Aorta (tissue), 5 donors: ENCODE results near the gene DAGLA. TPM values are rescaled to one million over a fixed set of nuclear protein-coding genes. Genes with fewer than 3 reads are reported as not detected.
"Not testable (repeated sequence)": the region's sequence is repeated elsewhere in the genome, so short reads cannot be mapped to it uniquely, and the experiment has no call there.

ENCODE experiments used
- ATAC-seq: fragments of 200-7000 bp; cut with Tn5 transposase; one replicate; pipeline ENCODE4 v1.9.1; 2022; ENCODE audit warnings: moderate library complexity; ENCODE audit not compliant: low FRiP score
- DNase-seq, 2 donors: peaks; one replicate each; pipeline ENCODE4 v3.0.0-alpha.2; 2020
- H3K27ac ChIP-seq, 2 donors: one replicate each; pipeline ENCODE4 v1.5.1; 2013; ENCODE audit warnings: low read length in 2 of 2, mild to moderate bottlenecking in 2 of 2, moderate library complexity in 2 of 2, control low read depth in 1 of 2, inconsistent platforms in 1 of 2, low read depth in 1 of 2
- H3K27me3 ChIP-seq, 2 donors: one replicate each; pipeline ENCODE4 v1.6.1; 2013; ENCODE audit warnings: control low read depth in 1 of 2, low read length in 1 of 2, mild to moderate bottlenecking in 1 of 2, moderate library complexity in 1 of 2; ENCODE audit not compliant: insufficient read depth in 2 of 2, control insufficient read depth in 1 of 2
- H3K36me3 ChIP-seq, 2 donors: one replicate each; pipeline ENCODE4 v1.6.1; 2013; ENCODE audit warnings: control low read depth in 1 of 2, low read length in 1 of 2, mild to moderate bottlenecking in 1 of 2; ENCODE audit not compliant: insufficient read depth in 2 of 2, control insufficient read depth in 1 of 2
- H3K4me1 ChIP-seq, 2 donors: one replicate each; pipeline ENCODE4 v1.6.1; 2013; ENCODE audit warnings: low read length in 2 of 2, control low read depth in 1 of 2, mild to moderate bottlenecking in 1 of 2, moderate library complexity in 1 of 2; ENCODE audit not compliant: insufficient read depth in 2 of 2, control insufficient read depth in 1 of 2
- H3K4me3 ChIP-seq, 2 donors: one replicate each; pipeline ENCODE4 v1.5.1; 2013; ENCODE audit warnings: low read length in 2 of 2, control low read depth in 1 of 2, mild to moderate bottlenecking in 1 of 2
- H3K9me3 ChIP-seq: one replicate; pipeline ENCODE4 v1.6.1; 2013; ENCODE audit warnings: mild to moderate bottlenecking, low read length; ENCODE audit not compliant: control insufficient read depth
- WGBS, 2 donors: extraction: QIAGEN DNeasy Blood & Tissue Kit; methylation state at CpG; one replicate each; pipeline ENCODE4 v1.1.7; 2013; 5-methylcytosine and 5-hydroxymethylcytosine counted together
- intact Hi-C, 2 donors: fragments of 100-400 bp; cut with DNase I; formaldehyde crosslinking; loops; one replicate each; pipeline versions ENCODE4 v1.14.2 to v1.15.0; 2022
- polyA plus RNA-seq, 2 donors: library from polyadenylated mRNA; stranded (reverse); fragments of 200-250 nt; gene quantifications; one replicate each; pipeline ENCODE4 v1.2.3, GENCODE V29; 2013
- total RNA-seq, 2 donors: library from RNA; stranded (reverse); fragmentation: NEBNext Ultra II Directional; extraction: Animal tissue kit (Norgen Biotek cat#: 25700); gene quantifications; one replicate each; pipeline ENCODE4 v1.2.1, GENCODE V29; 2021
- donor health status: healthy with polysubstance abuse.
- donor health status: Bipolar disorder and iron deficiency.
- donor health status: DM: no; HTN: no; CAD: no.
- donor health status: DM: no; HTN: no; CAD: no.
- donor health status: DM: yes; HTN: yes; CAD: no.

Gene DAGLA
- total and polyA plus RNA-seq, 4 donors: 0.51 to 3.5 (median 1.0) TPM

- WGBS, 2 donors: 63 to 65% methylated on average over 11 of the region's 11 CpGs
- intact Hi-C loops: no loop called here
Measured at GRCh38 chr11:61657566-61658290, 22.5 kb upstream of the DAGLA start.

GRCh38 chr11:61659413-61660196, 20.6 kb upstream of the DAGLA start:
- no peak overlapping the region for H3K27ac ChIP-seq
- ATAC-seq (no peak), DNase-seq (no peak)
- no peaks in the 10 kb centered on the region for H3K9me3 ChIP-seq
- intact Hi-C loops: no loop called here
- no peak overlapping the region for H3K4me3 ChIP-seq
- no peaks in the 10 kb centered on the region for H3K36me3 ChIP-seq
- 79 to 83% methylated on average over 8 of the region's 8 CpGs for WGBS, 2 donors
- no peaks in the 10 kb centered on the region for H3K27me3 ChIP-seq
- no peaks in the 10 kb centered on the region for H3K4me1 ChIP-seq

More at GRCh38 chr11:61657566-61658290, 22.5 kb upstream of the DAGLA start:
- H3K9me3 ChIP-seq: no peaks in the 10 kb centered on the region
- H3K4me1 ChIP-seq: no peaks in the 10 kb centered on the region
- DNase-seq (no peak), ATAC-seq (no peak)
- H3K27me3 ChIP-seq: no peaks in the 10 kb centered on the region
- no peak overlapping the region for H3K4me3 ChIP-seq
- no peaks in the 10 kb centered on the region for H3K36me3 ChIP-seq
- no peak overlapping the region for H3K27ac ChIP-seq

GRCh38 chr11:61660997-61661396, 19.2 kb upstream of the DAGLA start:
- H3K4me1 ChIP-seq, H3K36me3 ChIP-seq, H3K4me3 ChIP-seq, intact Hi-C loops, H3K9me3 ChIP-seq, DNase-seq, H3K27ac ChIP-seq, H3K27me3 ChIP-seq, ATAC-seq: not testable (repeated sequence)
- 72 to 76% methylated on average over 4 of the region's 4 CpGs for WGBS, 2 donors

GRCh38 chr11:61666684-61667297, 13.4 kb upstream of the DAGLA start:
- no peaks in the 10 kb centered on the region for H3K27me3 ChIP-seq
- no peak overlapping the region for H3K4me3 ChIP-seq
- WGBS, 2 donors: 92 to 96% methylated on average over 3 of the region's 3 CpGs
- no peaks in the 10 kb centered on the region for H3K36me3 ChIP-seq
- H3K4me1 ChIP-seq: no peaks in the 10 kb centered on the region
- DNase-seq (no peak), ATAC-seq (no peak)
- intact Hi-C loops: no loop called here
- no peaks in the 10 kb centered on the region for H3K9me3 ChIP-seq
- no peak overlapping the region for H3K27ac ChIP-seq

GRCh38 chr11:61667684-61668305, 12.4 kb upstream of the DAGLA start:
- WGBS, 2 donors: 85 to 93% methylated on average over 6 of the region's 6 CpGs
- intact Hi-C loops: no loop called here
- Histone ChIP-seq H3K4me3 (no peak overlapping the region), H3K36me3 (no peaks in the 10 kb centered on the region), H3K4me1 (no peaks in the 10 kb centered on the region), H3K27me3 (no peaks in the 10 kb centered on the region), H3K9me3 (no peaks in the 10 kb centered on the region), H3K27ac (no peak overlapping the region)
- ATAC-seq (no peak), DNase-seq (no peak)

GRCh38 chr11:61669417-61669816, 10.8 kb upstream of the DAGLA start:
- ATAC-seq (no peak), DNase-seq (no peak)
- 79 to 85% methylated on average over 4 of the region's 4 CpGs for WGBS, 2 donors
- H3K9me3 ChIP-seq: no peaks in the 10 kb centered on the region
- intact Hi-C loops: no loop called here
- no peak overlapping the region for H3K27ac ChIP-seq
- no peaks in the 10 kb centered on the region for H3K4me1 ChIP-seq
- H3K4me3 ChIP-seq: no peak overlapping the region
- no peaks in the 10 kb centered on the region for H3K36me3 ChIP-seq
- no peaks in the 10 kb centered on the region for H3K27me3 ChIP-seq

GRCh38 chr11:61670626-61671025, 9.6 kb upstream of the DAGLA start:
- H3K27me3 ChIP-seq: no peaks in the 10 kb centered on the region
- no peak overlapping the region for H3K4me3 ChIP-seq
- WGBS, 2 donors: 98 to 100% methylated on average over 2 of the region's 2 CpGs
- H3K9me3 ChIP-seq: no peaks in the 10 kb centered on the region
- no peaks in the 10 kb centered on the region for H3K36me3 ChIP-seq
- H3K27ac ChIP-seq: no peak overlapping the region
- no peak for ATAC-seq
- no peak for DNase-seq
- intact Hi-C loops: no loop called here
- no peaks in the 10 kb centered on the region for H3K4me1 ChIP-seq

GRCh38 chr11:61671527-61671926, 8.7 kb upstream of the DAGLA start:
- 34 to 52% methylated on average over 5 of the region's 5 CpGs for WGBS, 2 donors
- Histone ChIP-seq H3K36me3 (no peaks in the 10 kb centered on the region), H3K4me1 (no peaks in the 10 kb centered on the region), H3K27me3 (peaks cover 0 to 4% of the 10 kb centered on the region in 2 donors), H3K4me3 (no peak overlapping the region), H3K9me3 (no peaks in the 10 kb centered on the region), H3K27ac (no peak overlapping the region)
- ATAC-seq (no peak), DNase-seq (no peak)
- intact Hi-C loops: no loop called here
